Measurements from ENCODE around the gene IL15. TPM values are rescaled to one million over a fixed set of nuclear protein-coding genes. Genes with fewer than 3 reads are reported as not detected.

The IL15 gene, protein sequence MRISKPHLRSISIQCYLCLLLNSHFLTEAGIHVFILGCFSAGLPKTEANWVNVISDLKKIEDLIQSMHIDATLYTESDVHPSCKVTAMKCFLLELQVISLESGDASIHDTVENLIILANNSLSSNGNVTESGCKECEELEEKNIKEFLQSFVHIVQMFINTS
- total RNA-seq (2012; rRNA removed) (5.2 and 5.8 TPM in 2 replicates), polyA plus RNA-seq (2012; rRNA removed) (4.0 and 5.0 TPM in 2 replicates), Bru-seq, nascent RNA (percentile 70 among the genes with signal in this experiment), BruChase-seq, experiment 1, labeled RNA remaining after a 6-hour chase (percentile 51 among the genes with signal in this experiment), BruChase-seq, experiment 2, labeled RNA remaining after a 2-hour chase (percentile 71 among the genes with signal in this experiment)
- polyA plus RNA-seq (2012; cell fraction: cytosol; rRNA removed), result 1.4 and 1.6 TPM in 2 replicates
- 2.9 and 13.7 TPM in 2 replicates for polyA plus RNA-seq (2012; cell fraction: nucleus; rRNA removed; ENCODE audit: low replicate concordance)
- long read RNA-seq, partial matches to known transcripts, result 4 of 13 reads
- long read RNA-seq, other reads (novel, unspliced or antisense), result 5 of 13 reads

DNA sequence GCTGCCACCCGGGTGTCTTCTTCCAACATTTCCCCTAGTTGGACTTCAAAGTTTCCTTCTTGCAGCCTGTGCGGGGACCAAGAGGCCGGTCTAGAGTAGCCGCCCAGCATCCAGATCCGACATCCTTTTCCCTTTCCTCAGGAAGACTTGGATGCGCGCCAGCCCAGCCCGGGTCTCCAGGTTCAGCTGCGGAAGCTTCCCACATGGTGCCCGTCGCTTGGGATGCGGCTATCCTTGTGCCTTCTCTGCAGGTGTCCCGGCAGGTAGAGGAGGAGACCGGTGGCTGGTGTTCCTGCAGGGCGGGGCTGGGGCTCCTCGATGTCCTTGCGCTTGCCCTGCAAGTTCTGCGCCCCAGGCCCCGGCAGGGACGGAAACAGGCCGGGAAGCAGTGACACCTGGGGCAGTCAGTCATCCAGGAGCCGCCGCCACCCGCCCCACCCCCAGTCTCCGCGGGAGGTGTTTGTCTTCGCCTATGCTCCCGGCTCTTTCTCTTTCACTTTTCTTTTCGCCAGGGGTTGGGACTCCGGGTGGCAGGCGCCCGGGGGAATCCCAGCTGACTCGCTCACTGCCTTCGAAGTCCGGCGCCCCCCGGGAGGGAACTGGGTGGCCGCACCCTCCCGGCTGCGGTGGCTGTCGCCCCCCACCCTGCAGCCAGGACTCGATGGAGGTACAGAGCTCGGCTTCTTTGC, at the start of gene IL15:
Gene IL15, plus strand, starts transcription at position 502 of the 689 bp plus-strand sequence. CDS start 82,882 bp downstream, outside the sequence.
- no peaks in the 10 kb centered on the region for H3K36me3 ChIP-seq (ENCODE audit: control insufficient read depth, insufficient read depth, low read length)
- H2BK20ac ChIP-seq (ENCODE audit: low read depth, low read length), result peak within 1 kb of the TSS; percentile 68
- peak; percentile 58 for DNase-seq
- H2AFZ ChIP-seq (replicated peaks; ENCODE audit: low read length, poor library complexity), result peak within 1 kb of the TSS; percentile 97
- peak within 1 kb of the TSS; percentile 88 for H3K23ac ChIP-seq (ENCODE audit: low read depth, low read length)
- H3K9ac ChIP-seq (ENCODE audit: low read depth, low read length), result peak within 1 kb of the TSS; percentile 80
- ChIA-PET POLR2A (ENCODE audit: unreplicated experiment) (no interaction called here), CTCF (no interaction called here)
- peak within 1 kb of the TSS; percentile 77 for H4K91ac ChIP-seq (ENCODE audit: insufficient read depth, low read depth, low read length)
- ATAC-seq (ENCODE audit: low read depth), result peak; percentile 77
- BruUV-seq (replicated peaks), result no TSS peak
- H4K5ac ChIP-seq (ENCODE audit: low read depth, low read length), result peak within 1 kb of the TSS; percentile 68
- H3K14ac ChIP-seq (replicated peaks; ENCODE audit: low read depth, low read length), result peak within 1 kb of the TSS; percentile 88
- H2BK120ac ChIP-seq (ENCODE audit: low read depth, low read length), result peak within 1 kb of the TSS; percentile 91
- H2AK9ac ChIP-seq (replicated peaks; ENCODE audit: low read depth, low read length, poor library complexity), result peak within 1 kb of the TSS; percentile 87
- H3K4me3 ChIP-seq (ENCODE audit: insufficient read depth, low read depth, low read length), result peak within 1 kb of the TSS; percentile 85
- no peaks in the 10 kb centered on the region for H3K27me3 ChIP-seq (ENCODE audit: control insufficient read depth, insufficient read depth, low read length)
- dilution Hi-C loops (cut with HindIII; ENCODE audit: low sequenced_read_pairs, unreplicated experiment) (no loop called here), in situ Hi-C loops (cut with MboI; ENCODE audit: low sequenced_read_pairs) (no loop called here), intact Hi-C loops (cut with micrococcal nuclease) (loop anchor here (1.0 to 10.0 kb wide), 7 partner anchors 75 to 1206 kb away; no protein-coding TSS in a partner anchor)
- H3K9me1 ChIP-seq (ENCODE audit: insufficient read depth, low read length), result no peaks in the 10 kb centered on the region
- no peaks in the 10 kb centered on the region for H3K9me3 ChIP-seq (ENCODE audit: control insufficient read depth, insufficient read depth, low read length)
- H2BK5ac ChIP-seq (ENCODE audit: low read depth, low read length, poor library complexity, severe bottlenecking), result peak within 1 kb of the TSS; percentile 82
- H4K8ac ChIP-seq (ENCODE audit: low read depth in 2 of 2, low read length in 2 of 2), result peak within 1 kb of the TSS; percentile 79 to 85
- no peaks in the 10 kb centered on the region for H4K20me1 ChIP-seq (ENCODE audit: insufficient read depth, low read length)
- H3K4me2 ChIP-seq (ENCODE audit: low read depth, low read length), result peak within 1 kb of the TSS; percentile 84
- TF ChIP-seq CEBPB (IDR thresholded peaks at IDR 0.05; ENCODE audit: low read depth, low read length) (no peak), CHD1 (IDR thresholded peaks at IDR 0.05; ENCODE audit: low read depth, low read length) (no peak), MAZ (IDR thresholded peaks at IDR 0.05; ENCODE audit: borderline replicate concordance, low read depth, low read length) (no peak), MAFK (IDR thresholded peaks at IDR 0.05; ENCODE audit: low read depth, low read length) (no peak), MXI1 (IDR thresholded peaks at IDR 0.05; ENCODE audit: borderline replicate concordance, low read depth, low read length) (no peak)
- TF ChIP-seq, protein P1, sequence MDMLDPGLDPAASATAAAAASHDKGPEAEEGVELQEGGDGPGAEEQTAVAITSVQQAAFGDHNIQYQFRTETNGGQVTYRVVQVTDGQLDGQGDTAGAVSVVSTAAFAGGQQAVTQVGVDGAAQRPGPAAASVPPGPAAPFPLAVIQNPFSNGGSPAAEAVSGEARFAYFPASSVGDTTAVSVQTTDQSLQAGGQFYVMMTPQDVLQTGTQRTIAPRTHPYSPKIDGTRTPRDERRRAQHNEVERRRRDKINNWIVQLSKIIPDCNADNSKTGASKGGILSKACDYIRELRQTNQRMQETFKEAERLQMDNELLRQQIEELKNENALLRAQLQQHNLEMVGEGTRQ (IDR thresholded peaks at IDR 0.05; ENCODE audit: low read depth, low read length), result no peak
- peak within 1 kb of the TSS; percentile 72 for H3K18ac ChIP-seq (ENCODE audit: low read depth, low read length)
- H3K56ac ChIP-seq (ENCODE audit: extremely low read depth, insufficient read depth, low read length), result peak within 1 kb of the TSS; percentile 89
- peak within 1 kb of the TSS; percentile 57; the same call in 1 of the 2 replicates for H2AK5ac ChIP-seq (ENCODE audit: low read depth, low read length)
- peak within 1 kb of the TSS; percentile 82 for H3K4ac ChIP-seq (ENCODE audit: low read depth, low read length)
- H3K27ac ChIP-seq (ENCODE audit: insufficient read depth, low read length), result peak within 1 kb of the TSS; percentile 84
- H3K4me1 ChIP-seq (ENCODE audit: control insufficient read depth, insufficient read depth, low read length), result no peaks in the 10 kb centered on the region
- WGBS, 2 experiments (ENCODE audit: extremely low coverage in 2 of 2, insufficient read length in 1 of 2), result 0% methylated on average over 6 of the region's 43 CpGs; no CpG with 5 or more reads in 1 of the 2 experiments
- H3K79me1 ChIP-seq (ENCODE audit: low read depth in 1 of 2, low read length in 2 of 2), result peaks cover 2 to 19% of the 10 kb centered on the region in 2 experiments; a peak in 3 of 4 replicates
- peak within 1 kb of the TSS; percentile 83; the same call in 2 of the 3 replicates for H2BK15ac ChIP-seq (ENCODE audit: low read depth, low read length)

All from IMR-90 (cell line).